Inferior parietal cortex (tissue), 1 donor: ENCODE data around the gene ZDHHC3.

ENCODE experiments used
- DNase-seq: peaks from one replicate; pipeline ENCODE4 v3.0.0-alpha.2; 2016; ENCODE audit errors: extremely low spot score

The ZDHHC3 gene

DNA sequence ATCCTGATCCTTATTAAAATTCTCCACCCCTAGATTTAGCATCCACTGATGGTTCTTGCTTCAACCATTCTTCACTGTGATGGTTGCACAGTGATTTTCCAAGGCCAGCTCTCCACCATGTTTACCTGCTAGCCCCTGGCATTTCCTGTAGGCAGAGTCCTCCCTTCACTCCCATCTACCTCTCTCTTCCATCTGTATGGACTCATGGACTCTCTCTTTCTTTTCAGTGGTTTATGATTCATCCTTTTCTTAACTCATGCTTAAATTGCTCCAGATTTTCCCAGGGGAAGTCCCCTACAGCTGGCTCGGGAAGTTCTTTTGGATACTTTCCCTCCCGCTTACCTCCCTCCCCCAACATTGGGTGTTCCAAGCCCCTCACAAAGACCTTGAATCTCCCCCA is 82.9 kb downstream of the ZDHHC3 start:
- no peak for DNase-seq

DNA sequence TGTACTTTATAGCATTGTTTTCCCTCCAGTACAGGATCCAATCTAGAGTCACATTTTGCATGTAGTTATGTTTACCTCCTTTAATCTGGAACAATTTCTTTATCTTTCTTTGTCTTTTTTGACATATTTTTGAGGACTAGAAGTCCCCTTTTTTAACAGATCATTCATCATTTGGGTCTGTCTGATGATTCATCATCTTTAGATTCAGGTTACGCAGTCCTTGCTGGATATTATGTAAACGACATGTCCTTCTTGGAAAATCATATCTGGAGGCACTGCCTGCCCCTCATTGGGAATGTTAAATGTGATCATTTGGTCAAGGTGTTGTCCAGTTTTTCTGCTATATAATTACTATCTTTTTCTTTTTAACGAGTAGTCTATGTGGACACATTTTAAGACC is 83.3 kb downstream of the ZDHHC3 start:
- no peak for DNase-seq

- DNase-seq: no peak
These were observed 85.1 kb downstream of the ZDHHC3 start for GRCh38 chr3:44890852-44891251.

- DNase-seq: no peak
These were observed 85.7 kb downstream of the ZDHHC3 start for GRCh38 chr3:44890258-44890657.

- no peak for DNase-seq
These were observed 88.9 kb downstream of the ZDHHC3 start for GRCh38 chr3:44887101-44887500.

- DNase-seq: no peak
These were observed 89.4 kb downstream of the ZDHHC3 start for GRCh38 chr3:44886561-44886960.

DNA sequence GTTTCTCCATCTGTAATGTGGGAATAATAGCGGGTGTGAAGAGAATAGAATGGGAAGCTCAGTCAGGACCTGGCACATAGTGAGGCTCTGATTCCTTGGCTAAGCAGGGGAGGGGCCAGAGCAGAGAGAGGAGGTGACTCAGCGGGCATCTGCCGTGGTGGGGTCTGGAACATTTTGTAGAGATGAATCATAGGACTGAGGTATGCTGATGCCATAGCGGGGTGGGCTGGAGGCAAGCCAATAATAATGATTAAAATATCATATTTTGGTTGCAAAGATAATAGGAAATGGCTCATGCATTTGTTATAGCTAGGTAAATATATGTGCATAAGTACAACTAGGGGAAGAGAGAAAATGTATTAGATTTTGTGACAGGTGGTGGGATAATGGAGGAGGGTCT is 90.4 kb downstream of the ZDHHC3 start:
- DNase-seq: no peak

DNA sequence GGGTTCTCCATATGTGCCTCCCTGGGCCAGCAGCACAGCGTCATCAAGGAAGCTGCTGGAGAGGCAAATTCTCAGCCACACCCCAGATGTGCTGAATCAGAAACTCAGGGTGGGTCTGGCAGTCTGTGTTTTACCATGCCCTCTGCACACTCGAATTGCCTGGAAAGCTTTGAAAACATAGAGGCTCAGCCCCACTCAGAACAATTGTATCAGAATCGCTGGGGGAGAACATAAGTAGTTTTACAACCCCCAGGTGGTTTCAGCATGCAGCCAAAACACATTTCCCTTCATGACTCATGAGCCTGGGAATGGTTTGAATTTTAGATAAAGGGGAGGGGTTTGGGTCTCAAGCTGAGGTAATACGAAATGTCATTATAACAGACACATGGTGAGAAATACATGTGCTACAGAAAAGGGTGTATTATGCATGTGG is 92.0 kb downstream of the ZDHHC3 start:
- DNase-seq: no peak

GRCh38 chr3:44883213-44883955 is 92.6 kb downstream of the ZDHHC3 start:
- DNase-seq: no peak

DNA sequence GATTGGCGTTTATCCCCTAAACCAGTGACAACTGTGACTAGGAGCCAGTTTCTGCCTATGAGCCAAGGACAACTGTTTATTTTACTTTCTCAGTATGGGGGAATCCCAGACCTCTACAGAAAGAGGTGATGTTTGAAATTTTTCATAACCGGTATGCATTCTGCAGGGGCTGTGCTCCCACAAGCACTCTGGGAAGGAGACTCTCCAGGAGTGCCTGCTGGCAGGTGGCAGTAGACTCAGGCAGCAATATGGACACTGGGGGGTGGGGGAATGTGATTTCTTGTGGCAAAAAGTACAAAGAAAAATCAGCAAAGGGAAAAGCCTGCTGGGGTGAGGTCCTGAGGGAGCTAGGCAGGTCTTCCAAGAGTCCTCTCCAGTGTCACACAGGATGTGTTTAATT is 95.7 kb downstream of the ZDHHC3 start:
- no peak for DNase-seq

GRCh38 chr3:44877333-44877732 is 98.6 kb downstream of the ZDHHC3 start:
- DNase-seq: no peak

DNA sequence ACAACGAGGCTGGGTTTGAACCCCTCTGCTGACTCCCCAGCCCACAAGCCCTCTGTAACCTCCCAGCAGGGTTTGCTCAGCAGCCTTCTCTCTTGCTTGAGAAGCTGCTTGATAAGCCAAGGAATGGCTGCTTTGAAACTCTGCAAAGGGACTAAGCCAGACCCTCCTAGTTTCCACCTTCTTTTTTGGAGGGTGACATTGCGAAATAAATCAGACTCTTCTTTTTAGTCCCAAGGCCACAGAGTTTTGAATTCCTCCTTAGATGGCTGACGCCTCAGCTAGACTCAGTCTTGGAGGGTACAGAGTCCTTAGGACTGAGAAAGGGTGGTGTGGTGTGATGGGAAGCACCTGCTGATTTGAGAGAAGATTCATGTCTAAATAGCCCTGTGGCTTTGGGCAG is 100.4 kb downstream of the ZDHHC3 start:
- no peak for DNase-seq
